ENCODE data around the gene NDUFV3. TPM values are rescaled to one million over a fixed set of nuclear protein-coding genes. Genes with fewer than 3 reads are reported as not detected.

The NDUFV3 gene
- total RNA-seq, 1 donor: 19.3 TPM

- Histone ChIP-seq H3K9me3 (ENCODE audit: low read depth, low read length) (no peaks in the 10 kb centered on the region), H3K27me3 (ENCODE audit: insufficient read depth, low read length) (no peaks in the 10 kb centered on the region), H3K4me3 (ENCODE audit: low read length) (no peak overlapping the region), H3K4me1 (ENCODE audit: insufficient read depth, low read length) (no peaks in the 10 kb centered on the region)
Observed at GRCh38 chr21:42852925-42853570, 40.1 kb upstream of the NDUFV3 start.

GRCh38 chr21:42853621-42854020 lies 39.5 kb upstream of the NDUFV3 start:
- no peak overlapping the region for H3K4me3 ChIP-seq (ENCODE audit: low read length)
- H3K27me3 ChIP-seq (ENCODE audit: insufficient read depth, low read length): no peaks in the 10 kb centered on the region
- no peaks in the 10 kb centered on the region for H3K4me1 ChIP-seq (ENCODE audit: insufficient read depth, low read length)

GRCh38 chr21:42854246-42855010 lies 38.7 kb upstream of the NDUFV3 start:
- Histone ChIP-seq H3K27me3 (ENCODE audit: insufficient read depth, low read length) (no peaks in the 10 kb centered on the region), H3K4me1 (ENCODE audit: insufficient read depth, low read length) (no peaks in the 10 kb centered on the region), H3K4me3 (ENCODE audit: low read length) (no peak overlapping the region), H3K9me3 (ENCODE audit: low read depth, low read length) (no peaks in the 10 kb centered on the region)

More at GRCh38 chr21:42853621-42854020, 39.5 kb upstream of the NDUFV3 start:
- H3K9me3 ChIP-seq (ENCODE audit: low read depth, low read length): no peaks in the 10 kb centered on the region

- no peak overlapping the region for H3K4me3 ChIP-seq (ENCODE audit: low read length)
- H3K27me3 ChIP-seq (ENCODE audit: insufficient read depth, low read length): no peaks in the 10 kb centered on the region
- no peaks in the 10 kb centered on the region for H3K9me3 ChIP-seq (ENCODE audit: low read depth, low read length)
- no peaks in the 10 kb centered on the region for H3K4me1 ChIP-seq (ENCODE audit: insufficient read depth, low read length)
Observed at GRCh38 chr21:42855171-42855936, 37.8 kb upstream of the NDUFV3 start.

GRCh38 chr21:42855937-42856335 lies 37.2 kb upstream of the NDUFV3 start:
- Histone ChIP-seq H3K9me3 (ENCODE audit: low read depth, low read length) (no peaks in the 10 kb centered on the region), H3K4me3 (ENCODE audit: low read length) (no peak overlapping the region), H3K27me3 (ENCODE audit: insufficient read depth, low read length) (no peaks in the 10 kb centered on the region), H3K4me1 (ENCODE audit: insufficient read depth, low read length) (no peaks in the 10 kb centered on the region)

- Histone ChIP-seq H3K27me3 (ENCODE audit: insufficient read depth, low read length) (no peaks in the 10 kb centered on the region), H3K9me3 (ENCODE audit: low read depth, low read length) (no peaks in the 10 kb centered on the region), H3K4me1 (ENCODE audit: insufficient read depth, low read length) (no peaks in the 10 kb centered on the region), H3K4me3 (ENCODE audit: low read length) (no peak overlapping the region)
Observed at GRCh38 chr21:42857216-42857615, 35.9 kb upstream of the NDUFV3 start.

GRCh38 chr21:42858185-42858847 lies 34.8 kb upstream of the NDUFV3 start:
- H3K9me3 ChIP-seq (ENCODE audit: low read depth, low read length): no peaks in the 10 kb centered on the region
- H3K4me1 ChIP-seq (ENCODE audit: insufficient read depth, low read length): no peaks in the 10 kb centered on the region
- H3K27me3 ChIP-seq (ENCODE audit: insufficient read depth, low read length): no peaks in the 10 kb centered on the region
- H3K4me3 ChIP-seq (ENCODE audit: low read length): no peak overlapping the region

- H3K27me3 ChIP-seq (ENCODE audit: insufficient read depth, low read length): no peaks in the 10 kb centered on the region
- H3K4me1 ChIP-seq (ENCODE audit: insufficient read depth, low read length): no peaks in the 10 kb centered on the region
- no peaks in the 10 kb centered on the region for H3K9me3 ChIP-seq (ENCODE audit: low read depth, low read length)
- H3K4me3 ChIP-seq (ENCODE audit: low read length): no peak overlapping the region
Observed at GRCh38 chr21:42858957-42859890, 33.9 kb upstream of the NDUFV3 start.

GRCh38 chr21:42859891-42860230 lies 33.2 kb upstream of the NDUFV3 start:
- H3K27me3 ChIP-seq (ENCODE audit: insufficient read depth, low read length): no peaks in the 10 kb centered on the region
- H3K9me3 ChIP-seq (ENCODE audit: low read depth, low read length): no peaks in the 10 kb centered on the region
- H3K4me1 ChIP-seq (ENCODE audit: insufficient read depth, low read length): no peaks in the 10 kb centered on the region
- no peak overlapping the region for H3K4me3 ChIP-seq (ENCODE audit: low read length)

- no peaks in the 10 kb centered on the region for H3K9me3 ChIP-seq (ENCODE audit: low read depth, low read length)
- no peak overlapping the region for H3K4me3 ChIP-seq (ENCODE audit: low read length)
- H3K4me1 ChIP-seq (ENCODE audit: insufficient read depth, low read length): no peaks in the 10 kb centered on the region
- no peaks in the 10 kb centered on the region for H3K27me3 ChIP-seq (ENCODE audit: insufficient read depth, low read length)
Observed at GRCh38 chr21:42860345-42860744, 32.8 kb upstream of the NDUFV3 start.

- no peaks in the 10 kb centered on the region for H3K4me1 ChIP-seq (ENCODE audit: insufficient read depth, low read length)
- no peak overlapping the region for H3K4me3 ChIP-seq (ENCODE audit: low read length)
Observed at GRCh38 chr21:42861311-42861847, 31.7 kb upstream of the NDUFV3 start.

GRCh38 chr21:42861848-42862400 lies 31.2 kb upstream of the NDUFV3 start:
- H3K4me3 ChIP-seq (ENCODE audit: low read length): no peak overlapping the region
- no peaks in the 10 kb centered on the region for H3K9me3 ChIP-seq (ENCODE audit: low read depth, low read length)
- no peaks in the 10 kb centered on the region for H3K4me1 ChIP-seq (ENCODE audit: insufficient read depth, low read length)
- H3K27me3 ChIP-seq (ENCODE audit: insufficient read depth, low read length): no peaks in the 10 kb centered on the region

More at GRCh38 chr21:42861311-42861847, 31.7 kb upstream of the NDUFV3 start:
- H3K27me3 ChIP-seq (ENCODE audit: insufficient read depth, low read length): no peaks in the 10 kb centered on the region
- H3K9me3 ChIP-seq (ENCODE audit: low read depth, low read length): no peaks in the 10 kb centered on the region

GRCh38 chr21:42862774-42863503 lies 30.2 kb upstream of the NDUFV3 start:
- Histone ChIP-seq H3K4me3 (ENCODE audit: low read length) (no peak overlapping the region), H3K4me1 (ENCODE audit: insufficient read depth, low read length) (no peaks in the 10 kb centered on the region), H3K27me3 (ENCODE audit: insufficient read depth, low read length) (no peaks in the 10 kb centered on the region), H3K9me3 (ENCODE audit: low read depth, low read length) (no peaks in the 10 kb centered on the region)

Data from mononuclear cell (primary cell).